ENCODE data around the gene PCBP1.
A peak's percentile ranks its signal among the peaks of the same experiment; 100 is the strongest.
"Not testable (repeated sequence)": the region's sequence is repeated elsewhere in the genome, so short reads cannot be mapped to it uniquely, and the experiment has no call there.

PCBP1 gene

GRCh38 chr2:70083344-70084156 is 3.7 kb upstream of the PCBP1 start:
- no peak for DNase-seq

GRCh38 chr2:70084973-70085710 is 2.1 kb upstream of the PCBP1 start:
- DNase-seq, result no peak

- peak; percentile 26 for DNase-seq
These were observed 1.5 kb upstream of the PCBP1 start for GRCh38 chr2:70085711-70086277.

GRCh38 chr2:70086278-70086837 is 919 bp upstream of the PCBP1 start:
- peak; percentile 90 for DNase-seq

GRCh38 chr2:70087702-70088597 is 673 bp downstream of the PCBP1 start:
- peak; percentile 78 for DNase-seq

DNA sequence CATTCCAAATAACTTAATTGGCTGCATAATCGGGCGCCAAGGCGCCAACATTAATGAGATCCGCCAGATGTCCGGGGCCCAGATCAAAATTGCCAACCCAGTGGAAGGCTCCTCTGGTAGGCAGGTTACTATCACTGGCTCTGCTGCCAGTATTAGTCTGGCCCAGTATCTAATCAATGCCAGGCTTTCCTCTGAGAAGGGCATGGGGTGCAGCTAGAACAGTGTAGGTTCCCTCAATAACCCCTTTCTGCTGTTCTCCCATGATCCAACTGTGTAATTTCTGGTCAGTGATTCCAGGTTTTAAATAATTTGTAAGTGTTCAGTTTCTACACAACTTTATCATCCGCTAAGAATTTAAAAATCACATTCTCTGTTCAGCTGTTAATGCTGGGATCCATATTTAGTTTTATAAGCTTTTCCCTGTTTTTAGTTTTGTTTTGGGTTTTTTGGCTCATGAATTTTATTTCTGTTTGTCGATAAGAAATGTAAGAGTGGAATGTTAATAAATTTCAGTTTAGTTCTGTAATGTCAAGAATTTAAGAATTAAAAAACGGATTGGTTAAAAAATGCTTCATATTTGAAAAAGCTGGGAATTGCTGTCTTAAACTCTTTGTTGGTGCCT is 1.4 kb downstream of the PCBP1 start:
- no peak for DNase-seq

- DNase-seq, result no peak
These were observed 2.1 kb downstream of the PCBP1 start for GRCh38 chr2:70089220-70089982.

- no peak for DNase-seq
These were observed 2.8 kb downstream of the PCBP1 start for GRCh38 chr2:70089983-70090525.

DNA sequence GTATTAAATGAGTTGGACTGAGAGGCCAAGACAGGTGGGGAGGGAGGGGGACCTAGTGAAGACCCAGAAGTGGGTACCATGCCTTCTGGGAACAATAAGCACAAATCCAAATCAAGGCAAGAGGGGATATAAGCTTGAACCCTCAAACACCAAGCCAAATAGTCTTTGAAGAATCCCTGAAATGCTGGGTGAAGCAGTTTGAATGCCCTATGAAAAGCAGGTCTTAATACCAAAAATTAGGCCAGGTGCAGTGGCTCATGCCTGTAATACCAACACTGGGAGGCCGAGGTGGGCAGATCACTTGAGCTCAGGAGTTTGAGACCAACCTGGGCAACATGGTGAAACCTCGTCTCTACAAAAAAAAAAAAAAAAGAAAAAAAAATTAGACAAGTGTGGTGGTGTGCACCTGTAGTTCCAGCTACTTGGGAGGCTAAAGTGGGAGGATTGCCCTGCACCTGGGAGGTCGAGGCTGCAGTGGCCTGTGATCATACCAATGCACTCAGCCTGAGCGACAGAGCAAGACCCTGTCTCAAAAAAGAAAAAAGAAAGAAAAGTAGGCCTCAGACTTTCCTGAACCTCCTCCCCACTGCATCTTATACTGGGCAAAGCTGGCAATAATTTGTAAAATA is 3.5 kb downstream of the PCBP1 start:
- DNase-seq, result no peak

DNA sequence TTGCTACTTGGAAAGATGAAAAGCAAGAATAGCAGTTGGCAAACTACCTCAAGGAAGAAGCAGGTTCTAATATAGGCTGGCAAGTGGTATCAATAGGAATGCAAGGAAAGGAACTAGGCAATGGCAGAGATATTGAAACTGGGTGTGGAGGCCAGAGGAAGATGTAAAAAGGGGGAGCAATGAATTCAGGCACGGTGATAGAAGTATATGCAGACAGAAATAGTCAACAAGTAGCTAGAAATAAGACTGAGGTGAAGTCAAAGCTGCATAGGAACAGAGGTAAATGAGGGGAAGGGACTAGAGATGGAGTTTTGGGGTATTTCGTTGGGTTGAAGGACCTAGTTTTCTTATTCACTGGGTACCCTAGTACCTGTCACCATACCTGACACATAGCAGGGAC is 4.1 kb downstream of the PCBP1 start:
- no peak for DNase-seq

- DNase-seq, result no peak
These were observed 4.5 kb downstream of the PCBP1 start for GRCh38 chr2:70091816-70092215.

DNA sequence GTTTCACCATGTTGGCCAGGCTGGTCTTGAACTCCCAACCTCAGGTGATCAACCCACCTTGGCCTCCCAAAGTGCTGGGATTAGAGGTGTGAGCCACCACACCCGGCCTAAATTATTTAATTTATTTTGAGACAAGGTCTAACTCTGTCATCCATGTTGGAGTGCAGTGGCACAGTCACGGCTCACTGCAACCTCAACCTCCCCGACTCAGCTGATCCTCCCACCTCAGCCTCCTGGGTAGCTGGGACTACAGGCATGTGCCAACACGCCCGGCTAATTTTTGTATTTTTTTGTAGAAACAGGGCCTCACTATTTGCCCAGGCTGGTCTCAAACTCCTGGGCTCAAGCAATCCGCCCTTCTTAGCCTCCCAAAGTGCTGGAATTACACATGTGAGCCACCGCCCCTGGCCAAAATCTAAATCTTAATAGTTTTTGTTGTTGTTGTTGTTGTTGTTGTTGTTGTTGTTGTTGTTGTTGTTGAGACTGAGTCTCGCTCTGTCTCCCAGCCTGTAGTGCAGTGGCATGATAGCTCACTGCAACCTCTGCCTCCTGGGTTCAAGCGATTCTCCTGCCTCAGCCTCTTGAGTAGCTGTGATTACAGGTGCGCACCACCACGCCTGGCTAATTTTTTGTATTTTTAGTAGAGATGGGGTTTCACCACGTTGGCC is 5.4 kb downstream of the PCBP1 start:
- not testable (repeated sequence) for DNase-seq

DNA sequence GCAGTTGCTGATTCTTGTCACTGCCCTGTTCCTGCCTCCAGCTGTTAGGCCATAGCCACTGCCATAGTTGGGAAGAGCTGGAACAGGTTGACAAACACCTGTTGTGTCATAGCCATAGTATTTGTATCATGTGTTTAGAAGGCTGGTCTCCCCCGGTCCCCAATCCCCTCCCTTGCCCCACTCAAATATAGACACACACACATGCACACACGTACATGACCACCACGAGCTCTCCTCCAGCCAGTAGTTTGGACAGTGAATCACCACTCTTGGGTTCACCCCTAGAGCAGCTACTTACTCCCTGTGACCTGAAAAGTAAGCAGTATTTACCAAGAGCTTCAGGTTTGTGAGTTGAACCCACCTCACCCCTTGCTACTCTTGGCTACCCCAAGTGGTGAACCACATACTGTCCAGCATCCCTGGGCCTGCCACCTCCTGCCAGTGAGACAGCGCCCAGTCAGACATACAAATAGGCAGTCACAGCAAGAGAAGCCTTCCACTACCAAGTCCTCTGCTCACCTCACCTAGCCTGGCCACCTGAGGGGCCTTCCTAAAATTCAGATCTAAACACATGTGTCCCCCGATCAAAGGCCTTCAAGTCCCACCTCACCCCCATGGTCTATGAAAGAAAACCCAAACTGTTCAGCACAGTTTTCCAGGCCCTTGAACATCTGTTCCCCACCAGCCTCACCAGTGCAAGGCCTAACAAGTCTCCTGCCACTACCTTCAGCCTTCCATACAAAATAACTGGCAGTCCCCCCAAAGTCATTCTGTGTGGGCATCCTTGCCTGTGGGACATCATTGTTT is 7.1 kb downstream of the PCBP1 start:
- DNase-seq, result no peak

- DNase-seq, result no peak
These were observed 7.9 kb downstream of the PCBP1 start for GRCh38 chr2:70094978-70095719.

DNA sequence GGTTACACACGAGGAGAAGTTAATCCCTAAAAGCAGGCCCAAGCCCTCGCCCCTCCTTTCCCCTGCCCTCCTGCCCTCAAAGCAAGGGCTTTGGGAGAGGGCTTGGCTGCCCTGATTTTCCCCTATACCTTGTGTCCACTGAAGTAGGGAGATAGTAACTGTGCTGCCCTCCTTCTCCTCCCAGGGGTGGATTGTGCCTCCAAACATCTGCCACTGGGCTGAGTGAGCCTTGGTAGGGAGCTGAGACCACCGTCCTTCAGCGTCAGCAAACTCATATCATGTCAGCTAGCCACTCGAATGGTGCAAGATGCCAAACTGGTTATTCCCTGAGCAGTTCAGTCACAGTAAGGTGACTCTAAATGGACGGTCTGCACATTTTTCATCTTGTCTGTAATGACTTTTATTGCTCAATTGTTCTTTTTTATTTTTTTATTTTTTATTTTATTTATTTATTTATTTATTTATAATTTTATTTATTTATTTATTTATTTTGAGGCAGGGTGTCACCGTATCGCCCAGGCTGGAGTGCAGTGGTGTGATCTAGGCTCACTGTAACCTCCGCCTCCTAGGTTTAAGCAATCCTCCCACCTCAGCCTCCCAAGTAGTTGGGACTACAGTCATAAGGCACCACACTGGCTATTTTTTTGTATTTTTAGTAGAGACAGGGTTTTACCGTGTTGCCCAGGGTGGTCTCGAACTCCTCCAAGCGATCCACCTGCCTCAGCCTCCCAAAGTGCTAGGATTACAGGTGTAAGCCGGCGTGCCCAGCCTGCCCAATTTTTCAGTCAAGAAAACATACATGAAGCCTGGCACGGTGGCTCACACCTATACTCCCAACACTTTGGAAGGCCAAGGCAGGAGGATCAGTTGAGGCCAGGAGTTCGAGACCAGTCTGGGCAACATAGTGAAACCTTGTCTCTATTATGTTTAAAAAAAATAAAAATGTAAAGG is 8.7 kb downstream of the PCBP1 start:
- no peak for DNase-seq

DNA sequence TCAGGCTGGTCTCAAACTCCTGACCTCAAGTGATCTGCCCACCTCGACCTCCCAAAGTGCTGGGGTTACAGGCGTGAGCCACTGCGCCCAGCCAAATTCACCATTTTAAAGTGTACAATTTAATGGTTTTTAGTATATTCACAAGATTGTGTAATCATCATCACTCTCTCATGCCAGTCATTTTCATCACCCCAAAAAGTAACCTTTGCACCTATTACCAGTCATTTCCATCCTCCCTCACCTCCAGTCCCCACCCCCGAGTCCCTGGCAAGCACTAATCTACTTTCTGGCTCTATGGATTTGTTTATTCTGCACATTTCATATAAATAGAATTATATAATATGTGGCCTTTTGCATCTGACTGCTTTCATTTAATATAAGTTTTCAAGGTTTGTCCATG is 10.8 kb downstream of the PCBP1 start:
- DNase-seq, result no peak

DNA sequence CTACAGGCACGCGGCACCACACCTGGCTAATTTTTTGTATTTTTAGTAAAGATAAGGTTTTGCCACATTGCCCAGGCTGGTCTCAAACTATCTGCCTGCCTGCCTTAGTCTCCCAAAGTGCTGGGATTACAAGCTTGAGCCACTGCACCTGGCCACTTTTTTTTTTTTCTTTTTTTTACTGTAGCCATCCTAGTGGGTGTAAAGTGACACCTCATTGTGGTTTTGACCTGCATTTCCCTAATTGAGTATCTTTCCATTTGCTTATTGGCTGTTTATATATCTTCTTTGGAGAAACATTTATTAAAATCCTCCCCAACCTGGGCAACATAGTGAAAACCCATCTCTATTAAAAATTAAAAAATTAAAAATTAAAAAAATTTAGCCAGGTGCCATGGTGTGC is 12.0 kb downstream of the PCBP1 start:
- DNase-seq, result no peak

All from NCI-H1694 treated with DMSO at 0.1 percent for 48 hours (cell line).